Measurements from ENCODE around the gene GNAI2.

Gene GNAI2

GRCh38 chr3:50212502-50212901 lies 23.5 kb upstream of the GNAI2 start:
- H3K4me1 ChIP-seq = no peaks in the 10 kb centered on the region
- H3K27me3 ChIP-seq = peaks cover 0 to 4% of the 10 kb centered on the region in 2 donors
- intact Hi-C loops (cut with DNase I; ENCODE audit: low total_unique reads) = no loop called here
- DNase-seq = no peak
- no peak for TF ChIP-seq CTCF (IDR thresholded peaks at IDR 0.05)
- no peak overlapping the region for H3K27ac ChIP-seq
- H3K4me3 ChIP-seq = no peak overlapping the region
- no peaks in the 10 kb centered on the region for H3K36me3 ChIP-seq
- H3K9me3 ChIP-seq = no peaks in the 10 kb centered on the region

- Histone ChIP-seq H3K9me3 (no peaks in the 10 kb centered on the region), H3K36me3 (no peaks in the 10 kb centered on the region), H3K27me3 (peaks cover 0 to 4% of the 10 kb centered on the region in 2 donors), H3K4me3 (no peak overlapping the region), H3K4me1 (no peaks in the 10 kb centered on the region), H3K27ac (no peak overlapping the region)
- no peak for DNase-seq
- TF ChIP-seq CTCF (IDR thresholded peaks at IDR 0.05) = no peak
- intact Hi-C loops (cut with DNase I; ENCODE audit: low total_unique reads) = no loop called here
Measured at GRCh38 chr3:50212971-50213370, 23.0 kb upstream of the GNAI2 start.

- Histone ChIP-seq H3K9me3 (no peaks in the 10 kb centered on the region), H3K4me3 (no peak overlapping the region), H3K4me1 (no peaks in the 10 kb centered on the region), H3K27me3 (peaks cover 0 to 4% of the 10 kb centered on the region in 2 donors), H3K27ac (no peak overlapping the region), H3K36me3 (no peaks in the 10 kb centered on the region)
- intact Hi-C loops (cut with DNase I; ENCODE audit: low total_unique reads) = no loop called here
- TF ChIP-seq CTCF (IDR thresholded peaks at IDR 0.05) = no peak
- DNase-seq = no peak
Measured at GRCh38 chr3:50213373-50213772, 22.6 kb upstream of the GNAI2 start.

GRCh38 chr3:50214824-50215223 lies 21.2 kb upstream of the GNAI2 start:
- no peak for TF ChIP-seq CTCF (IDR thresholded peaks at IDR 0.05)
- Histone ChIP-seq H3K27me3 (peaks cover 0 to 4% of the 10 kb centered on the region in 2 donors), H3K36me3 (no peaks in the 10 kb centered on the region), H3K27ac (no peak overlapping the region), H3K4me1 (no peaks in the 10 kb centered on the region), H3K4me3 (no peak overlapping the region), H3K9me3 (no peaks in the 10 kb centered on the region)
- DNase-seq = no peak
- intact Hi-C loops (cut with DNase I; ENCODE audit: low total_unique reads) = no loop called here

GRCh38 chr3:50215529-50215928 lies 20.5 kb upstream of the GNAI2 start:
- H3K4me3 ChIP-seq = no peak overlapping the region
- DNase-seq = no peak
- intact Hi-C loops (cut with DNase I; ENCODE audit: low total_unique reads) = no loop called here
- no peaks in the 10 kb centered on the region for H3K36me3 ChIP-seq
- H3K4me1 ChIP-seq = no peaks in the 10 kb centered on the region
- H3K27ac ChIP-seq = no peak overlapping the region
- peaks cover 0 to 4% of the 10 kb centered on the region in 2 donors for H3K27me3 ChIP-seq
- no peaks in the 10 kb centered on the region for H3K9me3 ChIP-seq
- no peak for TF ChIP-seq CTCF (IDR thresholded peaks at IDR 0.05)

GRCh38 chr3:50217681-50218080 lies 18.3 kb upstream of the GNAI2 start:
- TF ChIP-seq CTCF (IDR thresholded peaks at IDR 0.05) = no peak
- no peaks in the 10 kb centered on the region for H3K4me1 ChIP-seq
- intact Hi-C loops (cut with DNase I; ENCODE audit: low total_unique reads) = no loop called here

More at GRCh38 chr3:50217681-50218080, 18.3 kb upstream of the GNAI2 start:
- Histone ChIP-seq H3K27ac (no peak overlapping the region), H3K27me3 (peaks cover 0 to 6% of the 10 kb centered on the region in 2 donors), H3K9me3 (no peaks in the 10 kb centered on the region), H3K4me3 (no peak overlapping the region), H3K36me3 (no peaks in the 10 kb centered on the region)
- no peak for DNase-seq
